Measurements from ENCODE around the gene DHX58.

- TF ChIP-seq POLR2A (IDR thresholded peaks at IDR 0.05; ENCODE audit: low read depth, low read length) (no peak), CTCF (IDR thresholded peaks at IDR 0.05; ENCODE audit: extremely low read depth in 1 of 2, insufficient read depth in 1 of 2, low read depth in 1 of 2, low read length in 2 of 2) (no peak)
Measured at GRCh38 chr17:42087736-42088705, 24.5 kb downstream of the DHX58 start.

Measured in endothelial cell of umbilical vein (primary cell).